Peyer's patch (tissue), 4 donors: ENCODE data around the gene OR10J1.
A peak's percentile ranks its signal among the peaks of the same experiment; 100 is the strongest.

Experiments
- POLR2A ChIP-seq, 2 donors: fragments of 450-650 bp; IDR thresholded peaks; one replicate each; pipeline ENCODE4 v1.5.1; 2017; ENCODE audit warnings: antibody characterized with exemption in 2 of 2, mild to moderate bottlenecking in 2 of 2, moderate library complexity in 2 of 2
- TF ChIP-seq, protein P1 (sequence below), 6 experiments: fragments of 450-650 bp in 4 of 6; fragments of 200-600 bp in 2 of 6; sonication (generic) in 1 of 6; IDR thresholded peaks; one replicate each; pipeline ENCODE4 v1.5.1; 2017 to 2019; ENCODE audit warnings: antibody characterized with exemption in 6 of 6, mild to moderate bottlenecking in 3 of 6, moderate library complexity in 1 of 6

DNA sequence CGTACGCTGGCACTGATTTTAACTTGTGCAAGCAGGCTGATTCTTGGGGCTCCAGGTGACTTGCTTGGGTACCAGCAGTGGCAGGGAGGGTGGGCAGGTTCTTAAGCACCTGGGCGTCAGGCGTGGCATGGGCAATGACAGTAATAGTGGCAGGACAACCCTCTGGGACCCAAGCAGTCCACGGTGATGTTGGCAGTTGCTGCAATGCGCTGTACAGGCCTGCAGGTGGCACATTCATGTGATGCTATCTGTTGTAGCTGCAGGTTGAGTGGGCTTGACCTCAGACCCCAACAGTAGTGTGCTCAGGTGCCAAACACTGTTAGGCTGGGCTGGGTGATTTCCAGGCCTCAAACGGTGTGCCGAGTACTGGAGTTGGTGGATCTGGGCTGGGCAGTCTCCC, 17.7 kb upstream of the OR10J1 start:
- TF ChIP-seq, protein P1, sequence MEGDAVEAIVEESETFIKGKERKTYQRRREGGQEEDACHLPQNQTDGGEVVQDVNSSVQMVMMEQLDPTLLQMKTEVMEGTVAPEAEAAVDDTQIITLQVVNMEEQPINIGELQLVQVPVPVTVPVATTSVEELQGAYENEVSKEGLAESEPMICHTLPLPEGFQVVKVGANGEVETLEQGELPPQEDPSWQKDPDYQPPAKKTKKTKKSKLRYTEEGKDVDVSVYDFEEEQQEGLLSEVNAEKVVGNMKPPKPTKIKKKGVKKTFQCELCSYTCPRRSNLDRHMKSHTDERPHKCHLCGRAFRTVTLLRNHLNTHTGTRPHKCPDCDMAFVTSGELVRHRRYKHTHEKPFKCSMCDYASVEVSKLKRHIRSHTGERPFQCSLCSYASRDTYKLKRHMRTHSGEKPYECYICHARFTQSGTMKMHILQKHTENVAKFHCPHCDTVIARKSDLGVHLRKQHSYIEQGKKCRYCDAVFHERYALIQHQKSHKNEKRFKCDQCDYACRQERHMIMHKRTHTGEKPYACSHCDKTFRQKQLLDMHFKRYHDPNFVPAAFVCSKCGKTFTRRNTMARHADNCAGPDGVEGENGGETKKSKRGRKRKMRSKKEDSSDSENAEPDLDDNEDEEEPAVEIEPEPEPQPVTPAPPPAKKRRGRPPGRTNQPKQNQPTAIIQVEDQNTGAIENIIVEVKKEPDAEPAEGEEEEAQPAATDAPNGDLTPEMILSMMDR (IDR thresholded peaks at IDR 0.05) = peak in 2 of 6 experiments; percentile 8 to 27
- no peak for TF ChIP-seq POLR2A (IDR thresholded peaks at IDR 0.05)
